Left lung (tissue), 10 donors: ENCODE measurements around the gene PPP5C. TPM values are rescaled to one million over a fixed set of nuclear protein-coding genes. Genes with fewer than 3 reads are reported as not detected.

Experiments used
- ATAC-seq: fragments of 200-7000 bp; cut with Tn5 transposase; one replicate; pipeline ENCODE4 v1.9.1; 2020; ENCODE audit warnings: moderate library complexity
- DNase-seq, 4 donors: peaks; one replicate each; pipeline ENCODE4 v3.0.0-alpha.2; 2013 to 2020
- H3K27ac ChIP-seq, 2 donors: fragments of 200-600 bp; sonication (generic) in 1 of 2; one replicate each; pipeline versions ENCODE4 v1.5.0 to v1.8.0; 2020 to 2021
- H3K27me3 ChIP-seq, 2 donors: fragments of 200-600 bp; sonication (generic) in 1 of 2; one replicate each; pipeline versions ENCODE4 v1.5.0 to v1.8.0; 2020 to 2021
- H3K36me3 ChIP-seq, 2 donors: fragments of 200-600 bp; sonication (generic) in 1 of 2; one replicate each; pipeline versions ENCODE4 v1.5.0 to v1.8.0; 2020 to 2021
- H3K4me1 ChIP-seq, 2 donors: fragments of 200-600 bp; one replicate each; pipeline ENCODE4 v1.8.0; 2021
- H3K4me3 ChIP-seq, 2 donors: fragments of 200-600 bp; sonication (generic) in 1 of 2; one replicate each; pipeline versions ENCODE4 v1.5.0 to v1.8.0; 2020 to 2021; ENCODE audit warnings: mild to moderate bottlenecking in 1 of 2
- H3K9me3 ChIP-seq, 2 donors: fragments of 200-600 bp; sonication (generic) in 1 of 2; one replicate each; pipeline versions ENCODE4 v1.5.0 to v1.8.0; 2020 to 2021
- CTCF ChIP-seq, 2 donors: fragments of 200-600 bp; sonication (generic) in 1 of 2; IDR thresholded peaks; one replicate each; pipeline versions ENCODE4 v1.5.0 to v1.8.0; 2021; ENCODE audit warnings: antibody characterized with exemption in 2 of 2
- intact Hi-C, 2 donors: fragments of 100-400 bp; cut with DNase I; formaldehyde crosslinking; loops; one replicate each; pipeline versions ENCODE4 v1.11.2 to v1.14.2; 2022
- polyA plus RNA-seq, 6 donors: library from polyadenylated mRNA; unstranded; fragments of 120-200 nt; gene quantifications; one replicate each; pipeline ENCODE4 v1.2.1, GENCODE V29; 2013; ENCODE audit not compliant: insufficient read length in 6 of 6
- total RNA-seq, 2 donors: library from RNA; stranded (reverse); fragmentation: NEBNext Ultra II Directional; extraction: Animal tissue kit (Norgen Biotek cat#: 25700); gene quantifications; one replicate each; pipeline ENCODE4 v1.2.1, GENCODE V29; 2021
- donor health status: DM: no; HTN: yes; CAD: no.
- donor health status: DM: no; HTN: no; CAD: no.

PPP5C gene
- total and polyA plus RNA-seq, 8 donors = 52.6 to 114 (median 98.3) TPM

- Histone ChIP-seq H3K4me1 (peaks cover 0 to 7% of the 10 kb centered on the region in 2 donors), H3K36me3 (no peaks in the 10 kb centered on the region), H3K27ac (no peak overlapping the region), H3K9me3 (no peaks in the 10 kb centered on the region), H3K27me3 (peaks cover 0 to 82% of the 10 kb centered on the region in 2 donors), H3K4me3 (no peak overlapping the region)
- no peak for ATAC-seq
- no peak for TF ChIP-seq CTCF (IDR thresholded peaks at IDR 0.05)
- intact Hi-C loops = no loop called here
- DNase-seq = no peak
Observed at GRCh38 chr19:46420056-46420455, 73.2 kb downstream of the PPP5C start.

- Histone ChIP-seq H3K27ac (no peak overlapping the region), H3K27me3 (peaks cover 0 to 82% of the 10 kb centered on the region in 2 donors), H3K9me3 (no peaks in the 10 kb centered on the region), H3K36me3 (no peaks in the 10 kb centered on the region), H3K4me1 (peaks cover 0 to 7% of the 10 kb centered on the region in 2 donors), H3K4me3 (no peak overlapping the region)
- no peak for ATAC-seq
- intact Hi-C loops = no loop called here
- DNase-seq = no peak
- no peak for TF ChIP-seq CTCF (IDR thresholded peaks at IDR 0.05)
Observed at GRCh38 chr19:46422344-46422743, 75.5 kb downstream of the PPP5C start.

GRCh38 chr19:46423188-46423587 lies 76.3 kb downstream of the PPP5C start:
- H3K4me1 ChIP-seq = peaks cover 0 to 7% of the 10 kb centered on the region in 2 donors
- H3K36me3 ChIP-seq = no peaks in the 10 kb centered on the region
- no peak overlapping the region for H3K4me3 ChIP-seq
- no peak for DNase-seq
- no peak overlapping the region for H3K27ac ChIP-seq
- no peaks in the 10 kb centered on the region for H3K9me3 ChIP-seq
- peaks cover 0 to 82% of the 10 kb centered on the region in 2 donors for H3K27me3 ChIP-seq
- ATAC-seq = no peak
- intact Hi-C loops = no loop called here
- no peak for TF ChIP-seq CTCF (IDR thresholded peaks at IDR 0.05)

GRCh38 chr19:46426035-46426505 lies 79.2 kb downstream of the PPP5C start:
- H3K36me3 ChIP-seq = no peaks in the 10 kb centered on the region

More at GRCh38 chr19:46426035-46426505, 79.2 kb downstream of the PPP5C start:
- peak overlapping the region in 1 of 2 donors; percentile 69 for H3K27ac ChIP-seq
- H3K27me3 ChIP-seq = peaks cover 0 to 99% of the 10 kb centered on the region in 2 donors
- no peak for TF ChIP-seq CTCF (IDR thresholded peaks at IDR 0.05)
- ATAC-seq (peak; percentile 81), DNase-seq (peak in 1 of 4 donors; percentile 73)
- H3K9me3 ChIP-seq = no peaks in the 10 kb centered on the region
- peak overlapping the region; percentile 39 to 41 for H3K4me3 ChIP-seq
- H3K4me1 ChIP-seq = peaks cover 0 to 11% of the 10 kb centered on the region in 2 donors
- intact Hi-C loops = no loop called here
